GM18505 (cell line): Measurements from ENCODE around the gene ADAT3.

Source experiments
- ATAC-seq: cut with Tn5 transposase; IDR thresholded peaks from one replicate; pipeline ENCODE4 v1.9.1; 2021; ENCODE audit not compliant: unreplicated experiment
- POLR2A ChIP-seq: IDR thresholded peaks from 4 replicates; pipeline ENCODE4 v1.6.1; 2011; ENCODE audit warnings: borderline replicate concordance; ENCODE audit not compliant: insufficient read depth, insufficient read length; ENCODE audit errors: extremely low read depth

ADAT3 gene

DNA sequence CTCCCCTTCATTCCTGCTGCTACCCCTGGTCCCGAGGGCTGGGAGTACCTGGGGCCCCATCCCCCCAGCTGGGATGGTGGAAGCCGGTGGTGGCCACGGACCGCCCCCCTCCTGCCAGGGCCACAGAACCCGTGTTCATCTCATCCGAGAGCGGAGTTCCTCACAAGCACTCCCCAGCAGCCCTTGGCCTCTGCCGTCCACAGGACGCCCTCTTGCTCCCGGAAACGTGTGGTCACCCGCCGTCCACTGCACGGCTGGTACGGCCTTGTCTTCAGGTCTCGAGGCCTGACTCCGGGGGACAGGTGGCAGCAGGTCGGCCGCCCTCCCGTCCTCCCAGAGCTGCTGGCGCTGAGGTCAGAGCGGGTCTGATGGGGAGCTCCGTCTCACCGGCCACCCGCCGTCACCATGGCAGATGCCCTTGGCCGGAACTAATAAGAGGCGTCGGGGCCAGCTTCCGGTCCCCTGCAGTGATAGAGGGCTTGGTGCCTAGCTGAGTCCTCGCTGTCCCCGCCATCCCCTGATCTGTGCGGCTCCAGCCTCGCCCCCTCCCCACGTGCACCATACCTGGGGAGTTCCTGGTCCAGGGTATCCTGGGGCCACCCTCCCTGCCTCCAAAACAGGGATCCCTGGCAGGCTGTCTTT, 19.2 kb downstream of the ADAT3 start:
- ATAC-seq = no peak
- TF ChIP-seq POLR2A = no peak

DNA sequence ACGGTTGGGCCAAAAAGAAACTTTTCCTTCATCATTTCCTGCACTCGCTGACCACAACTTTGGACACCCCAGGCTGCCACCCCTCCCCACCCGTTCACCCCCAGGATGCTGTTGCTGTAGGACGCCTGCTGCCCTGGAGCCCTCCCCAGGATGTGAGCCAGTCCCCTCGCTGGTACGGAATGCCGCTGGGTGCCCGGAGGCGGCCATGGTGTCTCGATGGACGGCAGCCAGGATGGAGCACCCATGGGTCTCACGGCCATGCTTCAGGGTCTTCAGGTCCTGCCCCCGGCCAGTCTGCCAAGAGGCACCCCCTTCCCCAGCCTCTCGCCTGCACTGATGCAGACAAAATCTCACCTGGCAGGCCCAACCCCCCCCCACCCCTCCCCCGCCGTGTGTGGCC, 20.3 kb downstream of the ADAT3 start:
- no peak for ATAC-seq
- TF ChIP-seq POLR2A = no peak

DNA sequence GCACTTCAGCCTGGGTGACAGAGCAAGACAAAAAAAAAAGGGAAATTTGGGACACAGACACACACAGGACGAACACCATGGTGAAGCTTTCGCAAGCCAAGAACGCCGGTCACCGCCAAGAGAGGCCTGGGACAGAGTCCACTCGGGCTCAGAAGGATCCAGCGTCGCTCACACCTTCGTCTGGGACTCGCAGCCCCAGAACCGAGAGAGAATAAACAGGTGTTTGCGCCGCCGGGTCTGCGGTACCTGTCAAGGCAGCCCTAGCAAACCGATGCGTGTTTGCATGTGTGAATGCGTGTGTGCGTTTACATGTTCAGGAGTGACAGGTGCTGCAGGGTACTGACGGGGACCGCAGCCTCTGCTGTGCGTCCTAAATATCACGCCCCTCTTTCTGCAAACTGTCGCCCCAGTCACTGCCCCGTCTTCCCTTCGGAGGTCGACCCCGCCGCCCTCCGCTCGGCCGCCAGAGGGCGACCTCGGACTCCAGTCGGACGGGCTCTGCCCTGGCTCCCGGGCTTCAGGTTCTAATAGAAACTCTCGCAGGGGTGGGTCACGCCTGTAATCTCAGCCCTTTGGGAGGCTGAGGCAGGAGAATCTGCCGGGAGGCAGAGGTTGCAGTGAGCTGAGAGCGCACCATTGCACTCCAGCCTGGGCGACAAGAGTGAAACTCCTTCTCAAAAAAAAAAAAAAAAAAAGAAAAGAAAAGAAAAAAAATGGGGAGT, 24.0 kb downstream of the ADAT3 start:
- ATAC-seq = no peak
- TF ChIP-seq POLR2A = no peak

DNA sequence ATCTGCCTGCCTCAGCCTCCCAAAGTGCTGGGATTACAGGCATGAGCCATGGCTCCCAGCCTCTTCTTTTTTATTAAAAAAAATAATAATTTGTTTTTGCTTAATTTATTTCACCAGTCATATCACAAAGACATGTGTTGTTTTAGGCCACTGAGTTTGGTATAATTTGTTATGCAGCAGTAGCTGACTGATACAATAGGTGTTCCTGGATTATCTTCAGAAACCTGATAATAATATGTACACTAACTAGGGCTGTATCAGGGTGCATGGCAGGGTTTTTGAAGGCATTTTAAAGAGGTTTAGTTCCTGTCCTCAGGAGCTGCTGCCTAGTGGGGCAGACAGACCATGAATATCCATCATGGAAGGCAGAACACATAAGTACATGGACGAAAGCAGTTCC, 26.2 kb downstream of the ADAT3 start:
- no peak for ATAC-seq

DNA sequence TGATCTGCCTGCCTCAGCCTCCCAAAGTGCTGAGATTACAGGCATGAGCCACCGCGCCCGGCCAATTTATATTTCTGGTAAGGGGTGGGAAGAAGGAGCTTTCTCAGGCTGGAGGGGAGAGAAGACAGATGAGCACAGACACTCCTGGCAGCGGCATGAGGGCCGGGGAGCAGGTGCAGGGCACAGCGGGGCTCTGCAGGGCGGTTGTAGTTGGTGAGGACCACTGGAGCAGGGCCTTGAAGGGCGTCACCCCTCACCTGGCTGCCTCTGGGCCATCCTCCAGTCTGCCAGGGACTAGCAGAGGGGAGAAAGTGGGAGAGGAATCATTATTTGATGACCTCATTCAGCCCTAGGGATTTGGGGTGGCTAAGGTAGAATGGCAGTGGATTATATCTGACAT, 27.2 kb downstream of the ADAT3 start:
- TF ChIP-seq POLR2A = no peak
- no peak for ATAC-seq

More for the DNA sequence above, 26.2 kb downstream of the ADAT3 start:
- no peak for TF ChIP-seq POLR2A

DNA sequence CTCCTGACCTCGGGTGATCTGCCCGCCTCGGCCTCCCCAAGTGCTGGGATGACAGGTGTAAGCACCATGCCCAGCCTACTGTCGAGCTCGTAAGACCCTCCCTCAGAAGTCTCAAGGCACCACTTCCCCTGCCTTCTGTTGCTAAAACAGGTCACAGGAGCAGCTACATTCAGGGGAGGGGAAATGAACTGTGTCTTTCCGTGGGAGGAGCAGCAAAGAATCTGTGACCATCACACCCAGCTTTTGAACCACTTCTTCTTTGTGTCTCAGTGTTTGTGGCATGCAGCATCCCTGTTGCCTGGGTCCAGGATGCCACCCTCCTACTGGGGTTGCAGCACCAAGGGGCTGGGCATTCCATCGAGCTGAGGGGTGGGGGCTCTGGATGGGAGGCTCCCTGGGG, 28.0 kb downstream of the ADAT3 start:
- no peak for TF ChIP-seq POLR2A
- no peak for ATAC-seq

DNA sequence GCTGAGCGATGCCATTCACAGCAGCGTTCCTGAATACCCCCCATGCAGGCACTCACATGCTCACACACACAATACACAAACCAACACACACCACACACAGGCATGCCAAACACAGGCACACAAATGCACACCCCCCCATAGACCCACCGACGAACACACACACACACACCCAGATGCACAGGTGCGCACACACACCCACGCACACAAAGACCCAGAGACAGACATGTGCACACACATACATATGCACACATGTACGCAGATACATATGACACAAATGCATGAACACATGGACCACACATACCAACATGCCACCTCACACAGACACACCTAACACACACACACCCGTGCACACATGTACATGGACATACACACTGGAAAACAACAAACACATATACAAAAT, 28.7 kb downstream of the ADAT3 start:
- ATAC-seq = no peak
- TF ChIP-seq POLR2A = no peak

DNA sequence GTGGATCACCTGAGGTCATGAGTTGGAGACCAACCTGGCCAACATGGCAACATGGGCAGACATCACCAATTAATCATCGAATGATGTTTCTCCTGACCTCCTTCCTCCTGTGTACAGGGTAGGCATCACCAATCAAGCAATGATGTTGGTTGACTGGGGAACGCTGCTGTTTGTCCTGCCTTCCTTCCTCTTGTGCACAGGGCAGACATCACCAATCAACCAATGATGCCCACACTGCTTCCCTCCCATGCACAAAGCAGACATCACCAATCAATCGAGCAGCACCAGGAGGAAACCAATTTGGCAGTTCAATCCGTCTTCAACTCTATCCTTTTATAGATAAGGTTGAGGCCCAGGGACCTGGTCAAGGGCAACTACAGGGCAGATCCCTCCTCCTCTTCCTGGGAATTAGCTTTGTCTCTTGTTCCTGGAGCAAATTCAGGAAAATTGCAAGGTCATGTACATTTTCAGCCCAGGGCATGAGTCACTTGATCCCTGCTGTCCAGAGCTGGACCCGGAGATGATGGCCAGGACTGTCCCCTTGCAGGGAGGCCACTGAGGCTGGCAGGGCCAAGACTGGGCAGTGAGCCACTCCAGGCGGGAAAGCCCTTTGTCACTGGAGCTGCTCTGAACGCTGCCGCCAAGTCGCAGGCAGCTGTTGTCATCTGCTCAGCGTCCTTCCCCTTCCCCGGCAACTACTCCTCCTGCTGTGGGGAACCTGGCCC, 30.4 kb downstream of the ADAT3 start:
- no peak for TF ChIP-seq POLR2A
- ATAC-seq = no peak

DNA sequence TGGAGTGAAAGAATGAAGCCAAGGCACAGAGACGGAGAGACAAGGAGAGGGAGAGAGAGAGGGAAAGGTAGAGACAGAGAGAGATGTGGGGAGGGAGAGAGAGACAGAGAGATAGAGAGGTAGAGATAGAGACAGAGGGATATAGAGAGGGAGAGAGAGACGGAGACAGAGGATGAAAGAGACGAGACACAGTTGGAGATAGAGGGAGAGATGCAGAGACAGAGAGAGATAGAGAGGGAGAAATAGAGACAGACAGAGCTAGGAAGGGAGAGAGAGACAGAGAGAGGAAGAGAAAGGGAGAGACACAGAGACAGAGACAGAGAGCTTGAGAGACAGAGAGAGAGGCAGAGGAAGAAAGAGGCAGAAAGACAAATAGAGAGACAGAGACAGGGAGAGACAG, 31.2 kb downstream of the ADAT3 start:
- ATAC-seq = no peak
- TF ChIP-seq POLR2A = no peak

DNA sequence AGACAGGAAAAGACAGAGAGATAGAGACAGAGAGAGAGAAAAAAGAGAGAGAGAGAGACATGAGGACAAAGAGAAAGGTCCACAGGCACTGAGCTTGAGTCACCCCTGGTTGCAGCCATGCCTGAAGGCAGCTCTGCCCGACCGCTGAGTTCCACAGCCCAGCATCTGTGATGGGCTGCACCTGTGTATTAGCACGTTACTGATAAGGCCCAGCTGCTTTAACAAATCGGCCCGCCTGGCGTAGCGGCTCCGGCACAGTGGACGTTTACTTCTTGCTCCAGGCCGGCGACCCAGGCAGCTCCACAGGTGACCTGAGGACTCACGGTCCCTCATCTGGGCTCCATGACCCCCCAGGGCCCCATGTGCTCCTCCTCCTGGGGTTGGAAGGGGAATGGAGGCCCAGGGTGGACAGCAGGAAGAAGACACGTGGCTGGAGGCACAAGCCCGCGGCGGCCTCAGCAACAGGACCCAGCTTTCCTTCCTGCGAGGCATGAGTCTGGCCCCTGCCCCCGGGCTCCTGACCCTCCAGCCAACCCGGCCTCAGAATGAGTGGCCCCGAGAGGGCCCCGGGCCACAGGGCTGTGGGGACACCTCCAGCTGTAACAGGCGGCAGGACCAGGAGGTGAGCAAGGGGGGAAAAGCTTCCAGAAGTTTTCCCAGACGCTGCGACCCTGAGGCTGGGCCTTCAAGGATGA, 31.9 kb downstream of the ADAT3 start:
- no peak for ATAC-seq
- no peak for TF ChIP-seq POLR2A

DNA sequence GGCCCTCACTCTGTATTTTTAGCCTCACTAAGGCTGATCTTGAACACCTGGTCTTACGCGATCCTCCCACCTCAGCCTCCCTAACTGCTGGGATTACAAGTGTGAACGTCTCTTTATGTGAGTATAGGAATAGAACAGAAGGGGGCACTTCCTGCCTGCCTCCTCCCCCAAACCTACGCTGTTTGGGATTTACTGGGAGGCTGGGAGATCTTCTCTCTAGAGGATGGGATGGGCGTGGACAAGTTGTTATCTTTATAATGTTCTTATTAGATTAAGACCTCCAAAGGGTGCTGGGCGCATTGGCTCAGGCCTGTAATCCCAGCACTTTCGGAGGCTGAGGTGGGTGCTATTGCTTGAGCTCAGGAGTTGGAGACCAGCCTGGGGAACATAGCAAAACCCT, 32.9 kb downstream of the ADAT3 start:
- no peak for ATAC-seq
- TF ChIP-seq POLR2A = no peak

DNA sequence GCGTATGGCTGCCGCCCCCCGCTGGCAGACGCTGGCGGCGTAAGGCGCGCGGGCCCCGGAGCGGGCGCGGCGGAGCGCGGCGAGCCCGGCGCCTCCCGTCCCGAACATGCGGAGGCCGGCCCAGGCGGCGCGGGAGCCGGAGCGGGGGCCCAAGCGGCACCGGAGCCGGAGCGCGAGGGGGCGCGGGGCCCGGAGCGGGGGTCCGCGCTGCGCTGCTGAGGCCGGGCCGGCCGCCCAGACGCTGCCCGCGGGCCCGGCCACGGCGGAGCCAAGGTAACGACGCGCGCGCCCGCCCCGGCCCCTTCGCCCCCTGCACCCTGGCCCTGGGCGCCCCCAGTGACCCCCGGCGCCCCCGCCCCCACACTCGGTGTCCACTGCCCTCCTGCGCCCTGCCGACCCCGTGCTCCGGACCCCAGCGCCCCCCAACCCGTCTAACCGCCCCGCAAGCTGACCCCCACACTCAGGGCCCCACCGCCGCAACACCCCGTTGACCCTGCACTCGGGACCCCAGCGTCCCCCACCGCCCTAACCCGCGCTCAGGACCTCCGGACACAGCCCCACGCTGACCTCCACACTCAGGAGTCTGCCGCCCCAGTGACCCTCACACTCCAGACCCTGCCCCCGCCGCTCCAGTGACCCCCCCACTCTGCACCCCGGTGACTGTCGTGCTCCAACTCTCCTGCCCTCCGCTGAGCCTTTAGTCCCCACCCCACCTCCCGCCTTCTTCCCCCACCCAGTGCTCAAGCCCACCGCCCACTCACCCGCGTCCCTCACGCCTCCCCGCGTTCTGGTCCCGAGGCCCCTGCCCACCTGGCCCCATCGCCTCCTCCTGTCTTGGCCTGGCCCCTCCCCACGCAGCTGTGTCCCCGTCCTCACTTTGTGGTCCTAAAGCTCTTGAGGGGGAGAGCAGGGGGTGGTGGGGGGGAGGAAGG, 36.2 kb downstream of the ADAT3 start, which contains the start of gene CSNK1G2:
Gene CSNK1G2 (plus strand): TSS at position 27 of the 932 bp plus-strand sequence. CDS start 28,601 bp downstream, outside the sequence.
- no peak for ATAC-seq
- no peak for TF ChIP-seq POLR2A

DNA sequence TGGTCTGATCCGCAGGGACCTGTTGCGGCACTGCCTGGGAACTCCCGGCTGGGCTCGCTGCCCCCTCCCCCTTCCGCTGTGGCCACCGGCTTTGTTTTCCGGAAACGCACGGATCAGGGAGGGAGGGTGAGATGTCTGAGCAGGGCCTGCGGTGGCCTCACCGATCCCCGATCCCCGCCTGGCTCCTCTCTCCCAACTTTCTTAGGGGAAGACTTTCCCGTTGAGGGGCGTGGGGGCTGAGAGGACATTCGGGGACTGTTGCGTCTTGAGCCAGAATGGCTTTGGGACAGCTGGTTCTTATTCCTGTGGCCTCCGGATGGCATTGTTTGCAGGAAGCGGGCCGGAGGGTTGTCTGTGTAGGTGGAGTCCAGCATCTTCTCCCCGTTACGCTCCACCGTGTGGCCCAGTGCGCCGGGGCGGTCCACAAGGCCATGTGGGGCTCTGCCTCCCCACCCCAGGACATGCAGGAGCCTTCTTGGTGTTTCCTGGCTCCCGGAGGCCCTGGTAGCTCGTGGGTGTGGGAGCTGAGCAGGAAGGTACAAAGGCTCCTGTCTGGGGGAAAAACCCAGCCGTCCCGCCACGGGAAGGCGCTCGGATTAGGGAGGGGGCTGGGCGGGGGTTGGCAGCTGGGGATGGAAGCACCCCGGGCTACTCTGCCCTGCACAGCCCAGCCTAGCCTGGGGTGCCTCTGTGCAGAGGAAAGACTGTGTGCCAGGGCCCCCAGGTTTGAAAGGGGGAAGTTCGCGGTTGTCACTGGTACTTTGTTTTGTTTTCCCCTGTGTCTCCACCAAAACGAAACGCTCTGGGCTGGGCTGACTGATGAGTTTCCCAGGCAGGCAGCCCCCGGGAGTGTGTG, 37.1 kb downstream of the ADAT3 start:
- TF ChIP-seq POLR2A = peak; percentile 58
- no peak for ATAC-seq
